PFSK-1 (cell line): ENCODE results near the gene ACYP1.

Experiments used
- POLR2AphosphoS5 ChIP-seq: IDR thresholded peaks from 2 replicates; pipeline ENCODE4 v1.6.1; 2012; ENCODE audit warnings: low read depth, mild to moderate bottlenecking, control low read depth, low read length, moderate library complexity
- SIN3A ChIP-seq: IDR thresholded peaks from 2 replicates; pipeline ENCODE4 v1.6.1; 2012; ENCODE audit warnings: mild to moderate bottlenecking, low read length, moderate library complexity, borderline replicate concordance; ENCODE audit not compliant: insufficient read depth

DNA sequence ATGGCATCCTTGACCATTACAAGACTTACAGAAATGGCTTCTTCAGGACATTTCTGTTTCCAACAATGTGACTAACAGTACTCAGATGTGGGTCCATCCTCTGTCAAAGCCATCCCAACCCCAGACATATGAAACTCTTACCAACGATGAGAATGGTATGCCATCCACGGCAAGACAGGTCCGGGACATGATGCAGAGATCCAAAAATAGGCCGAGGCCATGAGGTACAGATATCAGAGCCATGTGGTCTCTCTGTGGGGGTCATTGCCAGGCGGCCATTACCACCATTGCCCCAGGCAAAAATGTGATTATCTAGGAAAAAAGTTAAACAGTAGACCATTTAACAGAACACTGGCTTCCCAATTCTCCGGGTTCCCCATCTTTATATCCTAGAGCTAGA lies 33.1 kb upstream of the ACYP1 start:
- TF ChIP-seq SIN3A (no peak), POLR2AphosphoS5 (no peak)
